Caco-2 (cell line): ENCODE results near the gene TYMP. TPM values are rescaled to one million over a fixed set of nuclear protein-coding genes. Genes with fewer than 3 reads are reported as not detected.

Experiments
- BruUV-seq: library from RNA; stranded (reverse); fragments of 400-500 nt; replicated peaks from 2 replicates; lab custom pipeline; 2021; lab: Mats Ljungman, UMichigan
- CTCF ChIA-PET: fragments of 300-600 bp; sonication (Branson Sonifier 250); formaldehyde crosslinking; loops from one replicate; lab custom pipeline; 2022; ENCODE audit warnings: antibody characterized with exemption; lab: Charles Lee
- POLR2A ChIA-PET: fragments of 300-600 bp; sonication (Branson Sonifier 250); formaldehyde crosslinking; loops from one replicate; lab custom pipeline; 2022; ENCODE audit warnings: antibody characterized with exemption; lab: Charles Lee
- DNase-seq, 2 experiments: peaks; one replicate each; pipeline versions ENCODE4 v3.0.0 to v3.0.0-alpha.2; 2020 to 2022
- H3K27me3 ChIP-seq: replicated peaks from 2 replicates; pipeline ENCODE4 v1.6.0; 2011; ENCODE audit warnings: low read length; ENCODE audit not compliant: control insufficient read depth, insufficient read depth
- H3K36me3 ChIP-seq: 2 replicates; pipeline ENCODE4 v1.5.1; 2011; ENCODE audit warnings: low read length; ENCODE audit not compliant: control insufficient read depth, insufficient read depth
- H3K4me1 ChIP-seq: fragments of 250-450 bp; sonication (Bioruptor Pico); 2 replicates; pipeline ENCODE4 v1.5.1; 2020; ENCODE audit warnings: mild to moderate bottlenecking
- H3K4me3 ChIP-seq: 2 replicates; pipeline ENCODE4 v1.5.1; 2011; ENCODE audit warnings: low read depth, mild to moderate bottlenecking, control low read depth, low read length
- H3K9me3 ChIP-seq: fragments of 250-450 bp; sonication (Bioruptor Pico); 2 replicates; pipeline ENCODE4 v1.5.1; 2020; ENCODE audit warnings: mild to moderate bottlenecking, moderate library complexity
- H3K27ac Mint-ChIP-seq: one replicate; pipeline ENCODE4 v1.8.0; 2022; ENCODE audit warnings: mixed read lengths; ENCODE audit not compliant: unreplicated experiment
- H3K27me3 Mint-ChIP-seq: one replicate; pipeline ENCODE4 v1.8.0; 2022; ENCODE audit warnings: mixed read lengths; ENCODE audit not compliant: insufficient read depth, unreplicated experiment
- H3K36me3 Mint-ChIP-seq: one replicate; pipeline ENCODE4 v1.8.0; 2022; ENCODE audit warnings: mild to moderate bottlenecking, mixed read lengths; ENCODE audit not compliant: insufficient read depth, unreplicated experiment
- H3K4me1 Mint-ChIP-seq: one replicate; pipeline ENCODE4 v1.8.0; 2022; ENCODE audit warnings: low read depth, mixed read lengths; ENCODE audit not compliant: unreplicated experiment
- H3K4me3 Mint-ChIP-seq: one replicate; pipeline ENCODE4 v1.8.0; 2022; ENCODE audit warnings: mild to moderate bottlenecking, moderate library complexity, mixed read lengths; ENCODE audit not compliant: unreplicated experiment
- H3K9me3 Mint-ChIP-seq: one replicate; pipeline ENCODE4 v1.8.0; 2022; ENCODE audit warnings: mixed read lengths; ENCODE audit not compliant: unreplicated experiment
- intact Hi-C: fragments of 100-400 bp; cut with micrococcal nuclease; formaldehyde crosslinking; loops from one replicate; pipeline ENCODE4 v1.10.0; 2022; ENCODE audit not compliant: unreplicated experiment
- total RNA-seq: library from RNA; stranded (reverse); gene quantifications from 2 replicates; pipeline ENCODE4 v1.2.3, GENCODE V29; 2022
- TF ChIP-seq, protein P1 (sequence below), 2 experiments: fragments of 200-600 bp in 1 of 2; IDR thresholded peaks; 1 replicate in 1 of 2; 2 replicates in 1 of 2; pipeline versions ENCODE4 v1.5.1 to v1.8.0; 2011 to 2022; ENCODE audit warnings: antibody characterized with exemption in 1 of 2, control low read depth in 1 of 2, inconsistent platforms in 1 of 2, low read depth in 1 of 2, low read length in 1 of 2, mild to moderate bottlenecking in 1 of 2, moderate library complexity in 1 of 2; ENCODE audit not compliant: insufficient read depth in 1 of 2, severe bottlenecking in 1 of 2, unreplicated experiment in 1 of 2

TYMP gene
- total RNA-seq, 1 experiment from 2014 or later = 3.9 TPM

DNA sequence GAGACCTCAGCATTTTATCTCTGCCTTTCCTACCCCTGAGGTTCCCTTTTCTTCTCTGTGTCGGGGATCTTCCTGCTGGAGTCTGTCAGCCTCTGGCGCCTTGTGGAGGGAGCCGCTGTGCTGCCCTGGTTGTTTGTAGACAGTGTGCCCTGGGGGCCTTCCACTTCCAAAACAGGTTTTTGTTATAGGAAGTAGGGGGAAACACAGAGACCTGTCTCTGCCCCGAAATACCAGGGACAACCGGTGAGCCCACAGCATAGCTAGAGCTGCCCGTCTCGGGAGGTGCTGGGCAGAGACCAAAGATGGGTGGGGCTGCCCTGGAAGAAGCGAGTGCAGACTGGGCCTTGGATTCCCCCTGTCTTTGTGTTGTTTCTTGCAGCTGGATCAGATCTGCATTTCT lies 13.7 kb downstream of the TYMP start:
- Mint-ChIP-seq H3K4me3 (no peak overlapping the region), H3K4me1 (no peaks in the 10 kb centered on the region), H3K36me3 (peaks cover 69% of the 10 kb centered on the region), H3K27ac (no peak overlapping the region), H3K27me3 (no peaks in the 10 kb centered on the region), H3K9me3 (no peaks in the 10 kb centered on the region)
- no TSS peak for BruUV-seq
- TF ChIP-seq, protein P1, sequence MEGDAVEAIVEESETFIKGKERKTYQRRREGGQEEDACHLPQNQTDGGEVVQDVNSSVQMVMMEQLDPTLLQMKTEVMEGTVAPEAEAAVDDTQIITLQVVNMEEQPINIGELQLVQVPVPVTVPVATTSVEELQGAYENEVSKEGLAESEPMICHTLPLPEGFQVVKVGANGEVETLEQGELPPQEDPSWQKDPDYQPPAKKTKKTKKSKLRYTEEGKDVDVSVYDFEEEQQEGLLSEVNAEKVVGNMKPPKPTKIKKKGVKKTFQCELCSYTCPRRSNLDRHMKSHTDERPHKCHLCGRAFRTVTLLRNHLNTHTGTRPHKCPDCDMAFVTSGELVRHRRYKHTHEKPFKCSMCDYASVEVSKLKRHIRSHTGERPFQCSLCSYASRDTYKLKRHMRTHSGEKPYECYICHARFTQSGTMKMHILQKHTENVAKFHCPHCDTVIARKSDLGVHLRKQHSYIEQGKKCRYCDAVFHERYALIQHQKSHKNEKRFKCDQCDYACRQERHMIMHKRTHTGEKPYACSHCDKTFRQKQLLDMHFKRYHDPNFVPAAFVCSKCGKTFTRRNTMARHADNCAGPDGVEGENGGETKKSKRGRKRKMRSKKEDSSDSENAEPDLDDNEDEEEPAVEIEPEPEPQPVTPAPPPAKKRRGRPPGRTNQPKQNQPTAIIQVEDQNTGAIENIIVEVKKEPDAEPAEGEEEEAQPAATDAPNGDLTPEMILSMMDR (IDR thresholded peaks at IDR 0.05; ENCODE audit: insufficient read depth in 1 of 2, low read depth in 1 of 2, low read length in 1 of 2, severe bottlenecking in 1 of 2, unreplicated experiment in 1 of 2) = no peak
- intact Hi-C loops = no loop called here
- Histone ChIP-seq H3K4me3 (no peak overlapping the region), H3K27me3 (no peaks in the 10 kb centered on the region), H3K4me1 (no peaks in the 10 kb centered on the region), H3K36me3 (peaks cover 2% of the 10 kb centered on the region; the same call in 1 of the 2 replicates), H3K9me3 (no peaks in the 10 kb centered on the region)
- DNase-seq = no peak
- CTCF ChIA-PET = no interaction called here
- POLR2A ChIA-PET = no interaction called here

DNA sequence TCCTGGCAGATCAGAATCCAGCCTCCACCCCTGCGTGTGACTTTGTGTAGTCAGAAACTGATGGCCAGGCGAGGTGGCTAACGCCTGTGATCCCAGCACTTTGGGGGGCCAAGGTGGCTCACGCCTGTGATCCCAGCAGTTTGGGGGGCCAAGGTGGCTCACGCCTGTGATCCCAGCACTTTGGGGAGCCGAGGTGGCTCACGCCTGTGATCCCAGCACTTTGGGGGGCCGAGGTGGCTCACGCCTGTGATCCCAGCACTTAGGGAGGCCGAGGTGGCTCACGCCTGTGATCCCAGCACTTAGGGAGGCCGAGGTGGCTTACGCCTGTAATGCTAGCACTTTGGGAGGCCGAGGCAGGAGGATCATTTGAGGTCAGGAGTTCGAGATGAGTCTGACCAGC lies 16.6 kb downstream of the TYMP start:
- H3K36me3 ChIP-seq = peaks cover 2% of the 10 kb centered on the region; the same call in 1 of the 2 replicates
- no TSS peak for BruUV-seq
- H3K9me3 ChIP-seq = no peaks in the 10 kb centered on the region
- intact Hi-C loops = no loop called here
- no peaks in the 10 kb centered on the region for H3K27me3 ChIP-seq
- H3K4me1 ChIP-seq = peaks cover 5% of the 10 kb centered on the region; the same call in 1 of the 2 replicates
- CTCF ChIA-PET = no interaction called here
- H3K9me3 Mint-ChIP-seq = no peaks in the 10 kb centered on the region
- peaks cover 66% of the 10 kb centered on the region for H3K36me3 Mint-ChIP-seq
- DNase-seq = no peak
- no peak overlapping the region for H3K4me3 Mint-ChIP-seq
- H3K4me3 ChIP-seq = no peak overlapping the region
- POLR2A ChIA-PET = no interaction called here
- TF ChIP-seq, protein P1 (IDR thresholded peaks at IDR 0.05; ENCODE audit: insufficient read depth in 1 of 2, low read depth in 1 of 2, low read length in 1 of 2, severe bottlenecking in 1 of 2, unreplicated experiment in 1 of 2) = no peak
- no peak overlapping the region for H3K27ac Mint-ChIP-seq
- no peaks in the 10 kb centered on the region for H3K27me3 Mint-ChIP-seq
- H3K4me1 Mint-ChIP-seq = peaks cover 11% of the 10 kb centered on the region

DNA sequence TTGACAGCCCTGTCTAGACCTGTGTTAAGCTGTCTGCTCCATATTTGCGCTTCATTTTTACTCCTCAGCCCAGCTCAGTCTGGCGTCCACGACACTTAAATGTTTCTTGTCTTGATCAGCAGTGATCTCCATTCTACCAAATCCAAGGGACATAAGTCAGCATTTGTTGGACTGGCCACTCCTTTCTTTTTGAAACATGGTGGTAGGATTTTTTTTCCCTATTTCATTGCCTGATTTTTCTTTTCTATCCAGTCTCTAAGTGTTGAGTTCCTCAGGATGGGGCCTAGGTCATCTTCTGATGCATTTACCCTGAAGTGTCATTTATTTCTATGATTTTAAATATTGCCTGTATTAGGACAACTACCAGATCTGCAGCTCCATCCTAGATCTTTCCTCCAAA lies 20.9 kb downstream of the TYMP start:
- TF ChIP-seq, protein P1 (IDR thresholded peaks at IDR 0.05; ENCODE audit: insufficient read depth in 1 of 2, low read depth in 1 of 2, low read length in 1 of 2, severe bottlenecking in 1 of 2, unreplicated experiment in 1 of 2) = no peak
- ChIA-PET POLR2A (interaction anchor here (1.4 to 2.6 kb wide), 3 partner anchors 11 to 54 kb away, joined by 11 to 71 read pairs (median 14); partner anchors contain the start of genes SCO2 and SYCE3), CTCF (interaction anchor here (1.6 to 2.3 kb wide), 2 partner anchors 16 to 19 kb away, joined by 3 to 32 read pairs; partner anchors contain the start of gene SCO2)
- H3K27ac Mint-ChIP-seq = peak overlapping the region; percentile 90
- BruUV-seq = TSS peak; percentile 64
- H3K9me3 Mint-ChIP-seq = no peaks in the 10 kb centered on the region
- peaks cover 43% of the 10 kb centered on the region for H3K36me3 Mint-ChIP-seq
- Histone ChIP-seq H3K4me1 (peaks cover 5% of the 10 kb centered on the region; the same call in 1 of the 2 replicates), H3K27me3 (no peaks in the 10 kb centered on the region), H3K36me3 (no peaks in the 10 kb centered on the region; the same call in 1 of the 2 replicates), H3K4me3 (peak overlapping the region; percentile 64), H3K9me3 (no peaks in the 10 kb centered on the region)
- intact Hi-C loops = loop anchor here (10.0 kb wide), 1 partner anchor 114 kb away; no protein-coding TSS in a partner anchor
- H3K27me3 Mint-ChIP-seq = no peaks in the 10 kb centered on the region
- DNase-seq = no peak
- H3K4me3 Mint-ChIP-seq = peak overlapping the region; percentile 78
- H3K4me1 Mint-ChIP-seq = peaks cover 11% of the 10 kb centered on the region
